Activated CD4-positive, alpha-beta T cell treated with anti-CD3 and anti-CD28 coated beads, Interleukin-2, amount 50 U/mL, for 48 hours (primary cell): ENCODE measurements around the gene IQSEC1.
A peak's percentile ranks its signal among the peaks of the same experiment; 100 is the strongest.

Experiments used
- DNase-seq, 2 experiments: peaks; one replicate each; pipeline ENCODE4 v3.0.0-alpha.2; 2020

Gene IQSEC1

DNA sequence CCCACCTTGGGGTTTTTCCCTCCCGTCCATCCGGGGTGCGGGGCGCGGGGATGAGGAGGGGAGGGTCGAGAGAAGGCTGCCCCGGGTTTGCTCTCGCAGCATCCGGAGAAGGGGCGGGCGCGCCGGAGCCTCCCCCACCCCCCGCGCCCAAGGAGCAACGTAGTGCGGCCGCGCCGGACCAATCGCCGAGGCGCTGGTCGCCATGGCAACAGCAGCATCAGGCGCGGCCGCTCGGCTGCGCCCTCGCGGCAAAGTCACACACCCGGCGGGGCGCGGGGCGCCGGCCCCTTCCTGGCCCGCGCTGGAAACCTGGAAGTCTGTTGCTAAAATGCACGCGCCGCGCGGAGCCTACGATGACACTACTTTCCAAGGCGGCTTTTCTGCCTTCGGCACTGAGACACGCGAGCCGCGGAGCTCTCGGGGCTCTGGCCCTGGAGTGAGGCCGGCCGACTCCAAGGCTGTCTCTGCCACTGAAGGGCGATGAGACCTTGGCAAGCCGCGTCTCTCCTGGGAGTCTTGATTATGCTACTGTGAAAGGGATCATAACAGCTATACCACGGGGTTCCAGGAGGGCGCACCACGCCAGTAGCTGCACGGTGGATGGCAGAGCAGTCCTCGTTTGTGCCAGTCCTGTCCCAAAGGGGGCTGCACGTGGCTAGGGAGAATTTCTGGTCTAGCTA is at the start of gene IQSEC1:
Gene IQSEC1 (minus strand): TSS at position 104 of the 680 bp plus-strand sequence. CDS start 415 bp downstream, outside the sequence.
- DNase-seq, result peak; percentile 73 to 76

- DNase-seq, result no peak
These were observed 49.1 kb upstream of the IQSEC1 start for GRCh38 chr3:13122081-13123012.

- no peak for DNase-seq
These were observed 48.3 kb upstream of the IQSEC1 start for GRCh38 chr3:13121553-13122001.

DNA sequence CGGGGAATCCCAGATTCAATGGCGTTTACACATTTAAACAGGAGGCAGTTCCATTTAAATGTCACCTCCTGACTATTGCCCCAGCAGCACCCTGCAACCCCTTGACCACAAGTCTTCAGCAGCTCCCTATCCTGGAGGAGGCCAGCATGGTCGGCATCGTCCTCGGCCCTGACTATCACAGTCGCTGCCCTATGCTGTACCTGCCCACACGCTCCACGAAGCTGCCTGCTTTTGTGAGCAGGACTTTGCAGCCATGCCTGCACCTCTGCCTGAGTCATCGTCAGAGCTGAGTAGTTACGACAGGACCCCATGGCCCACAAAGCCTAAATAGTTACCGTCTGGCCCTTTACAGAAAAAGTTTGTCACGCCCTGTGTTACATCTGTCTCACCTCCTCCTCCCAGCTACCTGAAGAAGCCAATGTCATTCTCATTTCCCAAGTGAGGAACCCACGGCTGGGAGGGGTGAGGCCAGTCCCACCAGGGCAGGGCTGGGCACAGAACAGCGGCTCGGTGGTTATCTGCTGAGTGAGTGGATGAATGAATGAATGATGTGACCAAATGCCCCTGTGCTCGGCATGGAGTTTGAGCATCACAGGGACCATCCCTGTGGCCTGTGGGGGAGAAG is 47.8 kb upstream of the IQSEC1 start:
- no peak for DNase-seq

DNA sequence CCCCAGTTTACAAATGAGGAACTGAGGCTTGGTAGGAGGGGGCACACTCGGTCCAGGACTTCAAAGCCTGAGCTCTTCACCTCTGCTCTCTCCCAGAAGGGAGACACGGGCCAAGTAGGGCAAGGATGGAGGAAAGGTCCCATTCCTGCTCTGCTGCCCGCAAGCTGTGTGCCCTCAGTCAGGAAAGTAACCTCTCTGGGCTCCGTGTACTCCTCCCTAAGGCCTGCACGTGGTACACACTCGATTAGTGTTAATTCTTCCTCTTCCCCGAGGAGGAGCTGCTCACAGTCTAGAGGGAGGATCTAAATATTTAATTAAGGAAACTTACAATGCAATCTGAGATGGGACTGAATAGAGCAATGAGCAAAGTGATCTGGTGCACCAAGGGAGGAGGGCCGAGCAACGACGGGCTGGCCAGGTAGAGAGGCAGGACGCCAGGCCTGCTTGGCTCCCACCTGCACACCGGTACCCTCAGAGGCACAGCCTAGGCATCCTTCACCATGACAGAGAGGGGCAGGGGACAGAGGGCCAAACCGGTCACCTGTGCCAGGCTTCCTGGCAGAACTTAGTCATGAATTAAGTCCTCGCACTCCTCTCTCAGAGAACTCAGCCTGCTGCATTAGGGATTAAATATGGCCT is 47.2 kb upstream of the IQSEC1 start:
- DNase-seq, result no peak

GRCh38 chr3:13119471-13120220 is 46.4 kb upstream of the IQSEC1 start:
- DNase-seq, result no peak

GRCh38 chr3:13116426-13116825 is 43.2 kb upstream of the IQSEC1 start:
- no peak for DNase-seq

GRCh38 chr3:13115991-13116390 is 42.8 kb upstream of the IQSEC1 start:
- no peak for DNase-seq

DNA sequence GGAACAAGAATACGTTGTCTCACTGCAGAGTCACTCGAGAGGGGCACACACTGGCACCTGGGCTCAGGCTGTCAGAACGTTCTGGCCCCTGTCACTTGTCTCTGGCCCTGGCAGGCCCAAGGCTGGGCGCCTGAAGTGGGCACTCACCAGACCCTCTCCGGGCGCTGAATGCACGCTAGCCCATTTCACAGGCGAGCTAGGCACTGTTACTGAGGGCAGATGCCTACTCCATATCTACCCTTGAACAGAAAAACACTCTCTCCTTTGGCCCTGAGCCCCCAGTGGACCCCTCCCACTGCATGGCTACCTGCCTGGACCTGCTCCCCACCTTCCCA is 42.3 kb upstream of the IQSEC1 start:
- DNase-seq, result no peak

- no peak for DNase-seq
These were observed 41.8 kb upstream of the IQSEC1 start for GRCh38 chr3:13114811-13115575.

DNA sequence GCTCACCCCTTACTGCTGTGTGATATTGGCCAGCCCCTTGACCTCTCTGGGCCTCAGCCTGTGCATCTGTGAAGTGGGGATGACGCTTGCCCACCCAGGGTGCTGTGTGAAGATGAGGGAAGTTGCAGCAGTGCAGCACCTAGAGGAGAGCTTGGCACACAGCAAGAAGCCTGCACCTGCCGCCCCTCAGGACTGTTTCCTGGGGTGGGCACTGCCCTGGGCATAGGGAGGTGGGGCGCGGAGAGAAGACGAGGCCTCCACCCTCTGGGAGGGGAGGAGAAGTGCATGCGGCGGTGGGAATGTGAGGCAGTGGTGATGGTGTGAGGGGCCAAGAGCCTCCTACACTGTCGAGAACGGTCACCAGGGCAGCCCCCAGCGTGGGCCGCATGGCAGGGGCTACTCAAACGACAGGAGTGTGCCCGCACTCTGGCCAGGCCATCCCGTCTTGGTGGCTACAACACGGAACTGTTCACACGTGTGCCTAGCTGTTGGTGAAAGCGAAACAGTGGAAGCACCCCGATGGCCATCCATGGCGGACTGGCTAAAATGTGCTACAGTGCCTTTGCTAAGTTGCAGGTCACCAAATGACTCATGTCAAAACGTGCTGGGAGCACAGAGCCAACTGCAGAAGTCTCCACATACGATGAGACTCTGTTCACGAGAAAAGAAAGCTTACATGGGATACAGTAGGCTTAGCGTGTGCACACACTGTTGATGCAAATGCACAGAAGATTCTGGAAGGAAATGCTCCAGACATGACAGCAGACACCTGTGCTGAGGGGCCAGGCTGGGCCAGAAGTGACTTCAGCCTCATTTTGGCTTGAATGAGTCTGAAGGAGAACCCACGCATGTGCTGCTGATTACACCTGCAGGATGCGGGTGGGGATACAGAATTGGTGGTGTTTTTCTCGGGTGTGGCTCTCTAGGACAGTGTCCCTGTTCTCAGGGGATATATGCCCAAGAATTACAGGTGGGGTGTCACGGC is 40.4 kb upstream of the IQSEC1 start:
- DNase-seq, result no peak

GRCh38 chr3:13112521-13113345 is 39.5 kb upstream of the IQSEC1 start:
- no peak for DNase-seq

- DNase-seq, result no peak
These were observed 38.8 kb upstream of the IQSEC1 start for GRCh38 chr3:13111873-13112520.

- no peak for DNase-seq
These were observed 38.1 kb upstream of the IQSEC1 start for GRCh38 chr3:13111173-13111872.

- DNase-seq, result no peak
These were observed 37.5 kb upstream of the IQSEC1 start for GRCh38 chr3:13110678-13111116.

DNA sequence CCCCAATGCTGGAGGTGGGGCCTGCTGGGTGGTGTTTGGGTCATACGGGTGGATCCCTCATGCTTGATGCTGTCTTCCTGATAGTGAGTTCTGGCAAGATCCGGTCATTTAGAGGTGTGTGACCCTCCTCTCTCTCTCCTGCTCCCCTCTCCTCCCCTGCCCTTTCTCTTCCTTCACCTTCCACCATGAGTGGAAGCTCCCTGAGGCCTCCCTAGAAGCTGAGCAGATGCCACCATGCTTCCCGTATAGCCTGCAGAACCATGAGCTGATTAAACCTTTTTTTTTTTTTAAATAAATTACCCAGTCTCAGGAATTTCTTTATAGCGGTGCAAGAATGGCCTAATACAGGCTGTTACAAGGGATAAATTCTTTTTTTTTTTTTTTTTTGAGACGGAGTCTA is 36.3 kb upstream of the IQSEC1 start:
- DNase-seq, result no peak

DNA sequence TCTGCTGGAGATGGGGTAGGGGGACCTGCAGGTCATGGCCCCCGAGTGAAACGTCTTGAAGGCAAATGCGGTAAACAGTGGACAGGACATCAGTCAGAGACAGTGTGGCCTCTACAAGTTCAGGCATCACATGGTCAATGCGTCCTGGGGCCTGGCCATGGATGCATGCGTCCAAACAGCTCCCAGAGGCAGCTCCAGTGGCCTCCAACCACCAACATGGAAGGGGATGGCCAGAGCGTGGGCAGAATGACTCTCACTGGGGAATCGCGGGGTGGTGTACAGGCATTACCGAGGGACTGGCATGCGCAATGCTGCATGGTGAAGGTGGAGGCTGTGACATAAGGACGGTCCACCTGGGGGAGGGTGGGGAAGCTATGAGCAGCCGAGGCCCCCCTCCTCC is 35.6 kb upstream of the IQSEC1 start:
- DNase-seq, result no peak

- no peak for DNase-seq
These were observed 34.4 kb upstream of the IQSEC1 start for GRCh38 chr3:13107661-13108060.
